Measurements from ENCODE around the gene ALDH16A1.
"Not testable (repeated sequence)": the region's sequence is repeated elsewhere in the genome, so short reads cannot be mapped to it uniquely, and the experiment has no call there.

Gene ALDH16A1

DNA sequence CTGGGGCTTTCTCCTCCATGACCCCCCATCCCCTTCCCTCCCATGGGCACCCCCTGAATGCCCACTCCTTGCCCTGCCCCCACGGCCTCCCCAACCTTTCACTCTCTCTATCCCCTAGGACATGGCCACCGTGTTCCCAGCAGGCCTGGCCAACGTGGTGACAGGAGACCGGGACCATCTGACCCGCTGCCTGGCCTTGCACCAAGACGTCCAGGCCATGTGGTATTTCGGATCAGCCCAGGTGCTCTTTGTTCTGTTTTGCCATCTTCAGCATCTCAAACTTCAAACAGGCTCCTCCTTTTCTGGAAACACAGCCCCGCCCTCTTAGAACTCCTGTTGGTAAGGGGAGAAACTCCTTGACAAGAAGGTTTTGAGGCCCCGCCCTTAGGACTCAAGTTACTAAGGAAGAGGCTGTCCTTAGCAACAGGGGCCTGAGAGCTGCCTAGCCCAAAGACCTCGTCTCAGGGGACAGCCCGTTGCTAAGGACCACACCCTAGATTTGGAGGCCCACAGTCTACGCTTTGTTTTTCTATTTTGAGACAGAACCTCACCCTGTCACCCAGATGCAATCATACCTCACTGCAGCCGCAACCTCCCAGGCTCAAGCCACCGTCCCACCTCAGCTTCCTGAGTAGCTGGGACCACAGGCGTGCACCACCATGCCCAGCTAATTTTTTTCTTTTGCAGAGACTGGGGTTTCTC, 15.9 kb downstream of the ALDH16A1 start:
- DNase-seq = peak; percentile 65

GRCh38 chr19:49469828-49470614, 17.0 kb downstream of the ALDH16A1 start:
- DNase-seq = peak; percentile 84

DNA sequence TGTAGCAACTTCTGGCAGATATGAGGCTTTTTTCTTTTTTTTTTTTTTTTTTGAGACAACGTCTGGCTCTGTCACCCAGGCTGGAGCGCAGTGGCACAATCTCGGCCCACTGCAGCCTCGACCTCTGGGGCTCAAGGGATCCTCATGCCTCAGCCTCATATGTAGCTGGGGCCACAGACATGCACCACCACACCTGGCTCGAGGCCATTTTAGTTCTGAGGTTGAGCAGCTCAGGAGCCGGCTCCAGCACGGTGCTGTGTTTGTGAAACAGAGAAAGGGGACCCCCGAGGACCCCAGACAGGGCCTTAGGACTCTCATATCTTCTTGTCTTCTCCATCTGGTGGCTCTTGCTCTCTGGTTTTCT, 17.6 kb downstream of the ALDH16A1 start:
- DNase-seq = no peak

- DNase-seq = no peak
Observed at GRCh38 chr19:49472936-49473335, 19.9 kb downstream of the ALDH16A1 start.

DNA sequence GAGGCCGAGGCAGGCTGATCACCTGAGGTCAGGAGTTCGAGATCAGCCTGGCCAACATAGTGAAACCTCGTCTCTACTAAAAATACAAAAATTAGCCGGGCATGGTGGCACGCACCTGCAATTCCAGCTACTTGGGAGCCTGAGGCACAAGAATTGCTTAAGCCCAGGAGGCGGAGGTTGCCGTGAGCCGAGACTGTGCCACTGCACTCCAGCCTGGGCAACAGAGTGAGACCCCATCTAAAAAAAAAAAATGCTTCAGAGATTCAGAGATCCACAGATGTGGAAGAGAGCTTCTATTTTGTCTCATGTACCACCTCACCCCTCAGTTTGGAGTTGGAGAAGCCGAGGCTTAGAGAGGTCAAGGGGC, 20.5 kb downstream of the ALDH16A1 start:
- DNase-seq = not testable (repeated sequence)

DNA sequence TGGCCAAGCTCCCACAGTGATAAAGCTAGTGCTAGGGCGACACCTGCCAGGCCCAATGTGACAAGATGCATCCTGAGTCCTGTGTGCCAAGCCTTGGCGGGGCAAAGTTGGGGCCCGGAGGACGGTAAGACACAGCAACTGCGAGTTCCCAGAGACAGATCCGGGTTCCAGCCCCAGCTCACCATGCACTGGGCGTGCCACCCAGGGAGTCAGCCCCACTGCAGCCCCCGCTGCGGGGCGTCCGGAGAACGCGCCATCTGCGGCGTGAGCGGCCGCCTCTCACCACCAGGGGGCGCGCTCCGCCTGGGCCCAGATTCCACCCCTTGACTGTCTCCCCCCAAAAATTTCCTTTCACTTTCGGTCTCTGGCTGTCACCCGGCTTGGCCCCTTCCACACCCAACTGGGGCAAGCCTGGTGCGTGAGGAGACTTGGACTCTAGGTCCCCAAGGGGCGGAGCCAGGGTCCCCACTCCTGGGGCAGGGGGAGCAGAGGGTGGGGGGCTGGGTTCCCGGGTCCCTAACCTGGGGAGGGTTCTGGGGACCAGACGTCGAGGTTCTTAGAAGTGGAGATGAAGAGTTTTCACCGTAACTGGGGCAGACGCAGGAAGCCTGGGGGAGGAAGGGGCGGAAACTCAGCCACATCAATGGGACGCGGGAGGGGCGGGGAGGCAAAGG, 21.0 kb downstream of the ALDH16A1 start, which contains the start of gene FLT3LG:
FLT3LG (plus strand) TSS at position 348 of the 674 bp plus-strand sequence. CDS start 425 bp downstream, outside the sequence.
- peak; percentile 9 for DNase-seq

DNA sequence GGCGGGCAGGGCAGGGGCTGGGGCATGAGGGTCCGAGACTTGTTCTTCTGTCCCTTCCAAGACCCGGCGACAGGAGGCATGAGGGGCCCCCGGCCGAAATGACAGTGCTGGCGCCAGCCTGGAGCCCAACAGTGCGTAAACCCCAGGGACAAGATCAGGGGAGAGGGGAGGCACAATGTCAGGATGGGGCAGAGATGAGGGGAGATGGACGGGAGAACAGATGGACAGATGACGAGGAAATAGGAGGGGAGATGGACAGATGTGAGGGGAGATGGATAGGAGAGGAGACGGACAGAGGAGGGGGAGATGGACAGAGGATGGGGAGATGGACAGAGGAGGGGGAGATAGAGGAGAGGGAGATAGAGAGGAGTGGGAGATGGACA, 21.5 kb downstream of the ALDH16A1 start:
- no peak for DNase-seq

DNA sequence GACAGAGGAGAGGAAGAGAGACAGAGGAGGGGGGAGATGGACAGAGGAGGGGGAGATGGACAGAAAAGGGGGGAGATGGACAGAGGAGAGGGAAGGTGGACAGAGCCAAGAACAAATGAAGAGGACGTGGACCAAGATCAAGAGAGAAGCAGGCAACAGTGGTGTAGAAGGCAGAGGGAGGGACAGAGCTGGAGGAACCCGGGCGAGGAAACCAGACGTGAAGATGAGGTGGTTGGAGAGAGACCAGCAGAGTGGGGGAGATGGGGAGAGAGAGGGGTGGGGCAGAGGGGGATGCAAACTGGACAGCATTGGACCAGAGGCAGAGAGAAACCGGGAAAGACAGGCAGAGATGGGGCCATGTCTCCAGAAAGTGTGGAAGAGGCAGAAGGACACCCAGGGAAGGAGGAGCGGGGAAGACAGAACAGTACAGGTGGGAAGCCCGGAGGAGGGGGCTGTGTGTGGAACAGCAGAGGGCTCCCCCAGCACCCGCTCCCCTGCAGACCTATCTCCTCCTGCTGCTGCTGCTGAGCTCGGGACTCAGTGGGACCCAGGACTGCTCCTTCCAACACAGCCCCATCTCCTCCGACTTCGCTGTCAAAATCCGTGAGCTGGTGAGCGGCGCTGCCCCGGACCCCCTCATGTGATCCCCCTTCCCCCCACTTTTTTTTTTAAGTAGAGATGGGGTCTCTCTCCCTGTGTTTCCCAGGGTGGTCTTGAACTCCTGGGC, 22.3 kb downstream of the ALDH16A1 start:
- no peak for DNase-seq

GRCh38 chr19:49475995-49476880, 23.2 kb downstream of the ALDH16A1 start:
- no peak for DNase-seq

DNA sequence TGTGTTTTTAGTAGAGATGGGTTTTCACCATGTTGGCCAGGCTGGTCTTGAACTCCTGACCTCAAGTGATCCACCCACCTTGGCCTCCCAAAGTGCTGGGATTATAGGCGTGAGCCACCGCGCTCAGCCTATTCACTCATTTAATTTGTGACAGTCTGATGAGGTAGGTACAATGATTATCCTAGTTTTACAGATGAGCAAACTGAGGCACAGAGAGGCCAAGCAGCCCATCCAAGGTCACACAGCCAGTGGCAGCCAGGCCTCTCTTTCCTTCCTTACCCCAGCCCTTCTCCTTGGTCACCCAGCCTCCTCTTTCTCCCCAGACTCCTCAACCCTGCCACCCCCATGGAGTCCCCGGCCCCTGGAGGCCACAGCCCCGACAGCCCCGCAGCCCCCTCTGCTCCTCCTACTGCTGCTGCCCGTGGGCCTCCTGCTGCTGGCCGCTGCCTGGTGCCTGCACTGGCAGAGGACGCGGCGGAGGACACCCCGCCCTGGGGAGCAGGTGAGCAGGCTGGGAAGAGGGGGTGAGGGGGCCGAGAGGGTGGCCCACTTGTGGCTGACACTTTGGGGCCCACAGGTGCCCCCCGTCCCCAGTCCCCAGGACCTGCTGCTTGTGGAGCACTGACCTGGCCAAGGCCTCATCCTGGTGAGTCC, 27.1 kb downstream of the ALDH16A1 start:
- no peak for DNase-seq

- no peak for DNase-seq
Observed at GRCh38 chr19:49481020-49481683, 28.1 kb downstream of the ALDH16A1 start.

DNA sequence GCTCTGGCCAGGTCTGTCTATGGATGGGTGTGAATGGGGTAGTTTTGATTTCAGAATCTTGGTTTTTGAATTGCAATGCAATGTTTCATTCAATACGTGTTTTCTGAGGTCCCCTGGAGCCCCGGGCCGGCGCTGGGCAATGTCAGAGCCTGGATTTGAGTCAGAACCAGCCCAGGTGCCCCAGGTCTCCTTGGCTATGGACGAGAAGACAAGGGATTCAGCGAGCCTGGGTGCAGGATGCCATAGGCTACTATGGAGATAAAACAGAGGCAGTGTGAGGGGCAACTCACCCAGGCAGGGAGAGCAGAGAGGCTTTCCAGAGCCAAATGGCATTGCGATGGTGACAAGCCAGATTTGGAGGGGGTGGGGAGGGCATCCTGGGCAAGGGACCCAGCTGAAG, 33.2 kb downstream of the ALDH16A1 start:
- no peak for DNase-seq

DNA sequence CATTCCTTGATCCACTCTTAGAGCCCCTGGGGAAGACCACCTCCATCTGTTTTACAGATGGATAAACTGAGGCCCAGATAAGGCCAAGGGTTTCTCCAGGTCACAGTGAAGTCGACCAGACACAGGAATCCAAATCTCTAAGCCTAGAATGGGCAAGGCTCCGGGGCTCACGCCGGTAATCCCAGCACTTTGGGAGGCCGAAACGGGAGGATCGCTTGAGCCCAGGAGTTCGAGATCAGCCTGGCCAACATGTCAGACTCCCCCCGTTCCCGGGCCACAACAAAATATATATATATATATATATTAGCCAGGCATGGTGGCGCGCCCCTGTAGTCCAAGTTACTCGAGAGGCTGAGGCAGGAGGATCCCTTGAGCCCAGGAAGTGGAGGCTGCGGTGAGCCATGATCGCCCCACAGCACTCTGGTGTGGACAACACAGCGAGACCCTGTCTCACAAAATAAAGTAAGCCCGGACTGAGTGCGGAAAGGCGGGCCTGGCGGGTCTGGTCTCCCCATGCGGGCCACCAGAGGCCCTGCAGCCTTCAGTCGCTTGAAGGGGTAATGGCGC, 33.8 kb downstream of the ALDH16A1 start:
- DNase-seq = no peak

- peak; percentile 87 for DNase-seq
Observed at GRCh38 chr19:49487277-49488045, 34.4 kb downstream of the ALDH16A1 start, which contains the start of gene RPL13A. Gene RPL13A (plus strand): TSS chr19:49487608. CDS start chr19:49487630, 22 bp downstream.

DNA sequence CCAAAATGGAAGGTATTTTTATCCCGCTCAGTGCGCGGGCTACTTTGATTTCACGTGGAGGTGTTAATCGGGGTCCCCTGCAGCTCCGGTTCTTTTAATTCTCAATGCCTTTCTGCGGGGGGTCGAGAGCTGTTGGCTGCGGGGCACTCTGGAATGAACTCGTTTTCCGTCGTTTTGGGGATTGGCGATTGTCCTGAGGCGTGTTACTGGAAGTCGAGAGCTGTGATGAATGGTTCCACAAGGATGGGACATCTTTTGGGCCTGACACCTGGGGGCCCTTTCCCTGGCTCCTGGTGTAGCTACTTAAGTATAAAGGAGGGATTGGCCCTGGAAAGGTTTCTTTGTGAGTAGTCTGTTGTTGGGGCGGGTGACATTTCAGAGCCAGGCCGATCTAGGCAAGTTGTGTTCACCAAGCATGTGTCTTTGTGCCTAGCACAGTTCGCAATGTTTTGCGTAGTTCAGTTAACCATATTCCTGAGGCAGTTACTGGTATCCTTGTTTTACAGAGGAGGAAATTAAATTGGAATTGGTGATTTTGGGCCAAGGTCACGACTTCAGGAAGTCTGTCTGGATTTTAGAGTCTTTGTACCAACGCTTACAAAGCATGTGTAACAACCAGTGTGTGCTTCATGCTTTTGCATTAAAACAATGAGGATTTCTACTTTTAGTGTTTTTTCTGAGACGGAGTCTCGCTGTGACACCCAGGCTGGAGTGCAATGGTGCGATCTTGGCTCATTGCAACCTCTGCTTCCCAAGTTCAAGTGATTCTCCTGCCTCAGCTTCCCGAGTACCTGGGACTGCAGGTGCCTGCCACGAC, 35.2 kb downstream of the ALDH16A1 start:
- no peak for DNase-seq

DNA sequence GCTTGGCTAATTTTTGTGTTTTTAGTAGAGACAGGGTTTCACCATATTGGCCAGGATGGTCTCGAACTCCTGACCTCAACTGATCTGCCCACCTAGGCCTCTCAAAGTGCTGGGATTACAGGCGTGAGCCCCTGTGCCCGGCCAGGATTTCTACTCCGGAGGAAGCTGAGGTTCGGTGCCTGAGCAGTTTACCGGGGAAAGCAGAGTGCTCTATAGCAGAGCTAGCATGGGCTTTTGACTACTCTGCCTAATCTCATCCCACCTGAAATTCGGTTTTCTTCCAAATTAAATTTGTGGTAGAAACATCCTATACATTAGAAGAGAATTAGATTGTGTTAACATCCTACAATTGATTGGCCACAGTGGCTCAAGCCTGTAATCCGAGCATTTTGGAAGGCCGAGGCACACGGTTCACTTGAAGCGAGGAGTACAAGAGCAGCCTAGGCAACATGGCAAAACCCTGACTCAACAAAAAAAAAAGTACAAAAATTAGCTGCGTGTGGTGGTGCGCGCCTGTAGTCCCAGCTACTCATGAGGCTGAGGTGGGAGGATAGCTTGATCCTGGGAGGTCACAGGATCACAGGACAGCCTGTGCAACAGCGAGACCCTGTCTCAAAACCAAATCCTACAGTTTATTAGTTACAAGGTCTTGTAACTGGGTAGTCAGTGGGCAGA, 36.0 kb downstream of the ALDH16A1 start:
- DNase-seq = no peak

- no peak for DNase-seq
Observed at GRCh38 chr19:49489601-49490167, 36.7 kb downstream of the ALDH16A1 start.

Measured in NCI-H524 treated with DMSO at 0.1 percent for 48 hours (cell line).